ENCODE measurements around the gene KIF6. TPM values are rescaled to one million over a fixed set of nuclear protein-coding genes. Genes with fewer than 3 reads are reported as not detected.

Gene KIF6
- polyA plus RNA-seq, 1 donor (not counting 4 experiments of a cell fraction or from before 2014, with no cell fraction given) = 0.14 TPM

- no peak overlapping the region for H3K4me2 ChIP-seq (ENCODE audit: control insufficient read depth, extremely low read depth, insufficient read depth, low read depth, low read length)
- H3K9ac ChIP-seq (ENCODE audit: control insufficient read depth, extremely low read depth, insufficient read depth, low read length) = no peak overlapping the region
- no peaks in the 10 kb centered on the region for H3K36me3 ChIP-seq (ENCODE audit: control insufficient read depth in 2 of 2, extremely low read depth in 1 of 2, insufficient read depth in 2 of 2, low read length in 2 of 2)
- H3K4me3 ChIP-seq (ENCODE audit: control insufficient read depth in 2 of 3, extremely low read depth in 1 of 3, insufficient read depth in 2 of 3, low read depth in 1 of 3, low read length in 3 of 3) = no peak overlapping the region
- no peaks in the 10 kb centered on the region for H3K9me3 ChIP-seq (ENCODE audit: control insufficient read depth, low read depth, low read length)
- dilution Hi-C loops (cut with MboI; ENCODE audit: extremely low pct_ligation_motif_present, low sequenced_read_pairs) = no loop called here
- H4K20me1 ChIP-seq (ENCODE audit: control insufficient read depth, extremely low read depth, insufficient read depth, low read length) = no peaks in the 10 kb centered on the region
- no peaks in the 10 kb centered on the region for H3K9me1 ChIP-seq (ENCODE audit: control insufficient read depth, extremely low read depth, insufficient read depth, low read length)
- peaks cover 2% of the 10 kb centered on the region for H3K4me1 ChIP-seq (ENCODE audit: control insufficient read depth, extremely low read depth, insufficient read depth, low read length)
- H2AFZ ChIP-seq (ENCODE audit: control insufficient read depth, low read length) = no peak overlapping the region
- H3K27me3 ChIP-seq (ENCODE audit: control insufficient read depth, extremely low read depth, insufficient read depth, low read length) = peaks cover 5% of the 10 kb centered on the region
- DNase-seq (ENCODE audit: low read depth, low spot score) = no peak
- no peak for FAIRE-seq
- H3K27ac ChIP-seq (ENCODE audit: control insufficient read depth, insufficient read depth, low read length) = no peak overlapping the region
- TF ChIP-seq CTCF (optimal IDR thresholded peaks at IDR 0.05 in 1 of 3, IDR thresholded peaks at IDR 0.05 in 1 of 3, conservative IDR thresholded peaks at IDR 0.05 in 1 of 3; ENCODE audit: extremely low read depth in 1 of 3, insufficient read depth in 2 of 3, low read length in 3 of 3) (peak in 2 of 3 experiments; percentile 25 to 45), EZH2 (IDR thresholded peaks at IDR 0.05; ENCODE audit: low read length) (no peak)
- H3K79me2 ChIP-seq (ENCODE audit: control insufficient read depth, insufficient read depth, low read length) = no peaks in the 10 kb centered on the region
Measured at GRCh38 chr6:39301606-39302005, 423.6 kb downstream of the KIF6 start.

- FAIRE-seq = no peak
- dilution Hi-C loops (cut with MboI; ENCODE audit: extremely low pct_ligation_motif_present, low sequenced_read_pairs) = no loop called here
Measured at GRCh38 chr6:39300739-39301138, 424.5 kb downstream of the KIF6 start.

More at GRCh38 chr6:39300739-39301138, 424.5 kb downstream of the KIF6 start:
- Histone ChIP-seq H3K4me1 (ENCODE audit: control insufficient read depth, extremely low read depth, insufficient read depth, low read length) (peaks cover 2% of the 10 kb centered on the region), H3K27me3 (ENCODE audit: control insufficient read depth, extremely low read depth, insufficient read depth, low read length) (peaks cover 5% of the 10 kb centered on the region), H3K79me2 (ENCODE audit: control insufficient read depth, insufficient read depth, low read length) (no peaks in the 10 kb centered on the region), H3K27ac (ENCODE audit: control insufficient read depth, insufficient read depth, low read length) (no peak overlapping the region), H3K36me3 (ENCODE audit: control insufficient read depth in 2 of 2, extremely low read depth in 1 of 2, insufficient read depth in 2 of 2, low read length in 2 of 2) (no peaks in the 10 kb centered on the region), H4K20me1 (ENCODE audit: control insufficient read depth, extremely low read depth, insufficient read depth, low read length) (no peaks in the 10 kb centered on the region), H2AFZ (ENCODE audit: control insufficient read depth, low read length) (no peak overlapping the region), H3K9me1 (ENCODE audit: control insufficient read depth, extremely low read depth, insufficient read depth, low read length) (no peaks in the 10 kb centered on the region), H3K9me3 (ENCODE audit: control insufficient read depth, low read depth, low read length) (no peaks in the 10 kb centered on the region), H3K4me3 (ENCODE audit: control insufficient read depth in 2 of 3, extremely low read depth in 1 of 3, insufficient read depth in 2 of 3, low read depth in 1 of 3, low read length in 3 of 3) (no peak overlapping the region), H3K9ac (ENCODE audit: control insufficient read depth, extremely low read depth, insufficient read depth, low read length) (no peak overlapping the region), H3K4me2 (ENCODE audit: control insufficient read depth, extremely low read depth, insufficient read depth, low read depth, low read length) (no peak overlapping the region)
- TF ChIP-seq CTCF (optimal IDR thresholded peaks at IDR 0.05 in 1 of 3, IDR thresholded peaks at IDR 0.05 in 1 of 3, conservative IDR thresholded peaks at IDR 0.05 in 1 of 3; ENCODE audit: extremely low read depth in 1 of 3, insufficient read depth in 2 of 3, low read length in 3 of 3) (no peak), EZH2 (IDR thresholded peaks at IDR 0.05; ENCODE audit: low read length) (no peak)
- DNase-seq (ENCODE audit: low read depth, low spot score) = no peak
